GM18520 (cell line): ENCODE measurements around the gene MAP4K2.
"Not testable (repeated sequence)": the region's sequence is repeated elsewhere in the genome, so short reads cannot be mapped to it uniquely, and the experiment has no call there.

Source experiments
- ATAC-seq: cut with Tn5 transposase; IDR thresholded peaks from one replicate; pipeline ENCODE4 v1.9.1; 2021; ENCODE audit not compliant: unreplicated experiment

Gene MAP4K2

DNA sequence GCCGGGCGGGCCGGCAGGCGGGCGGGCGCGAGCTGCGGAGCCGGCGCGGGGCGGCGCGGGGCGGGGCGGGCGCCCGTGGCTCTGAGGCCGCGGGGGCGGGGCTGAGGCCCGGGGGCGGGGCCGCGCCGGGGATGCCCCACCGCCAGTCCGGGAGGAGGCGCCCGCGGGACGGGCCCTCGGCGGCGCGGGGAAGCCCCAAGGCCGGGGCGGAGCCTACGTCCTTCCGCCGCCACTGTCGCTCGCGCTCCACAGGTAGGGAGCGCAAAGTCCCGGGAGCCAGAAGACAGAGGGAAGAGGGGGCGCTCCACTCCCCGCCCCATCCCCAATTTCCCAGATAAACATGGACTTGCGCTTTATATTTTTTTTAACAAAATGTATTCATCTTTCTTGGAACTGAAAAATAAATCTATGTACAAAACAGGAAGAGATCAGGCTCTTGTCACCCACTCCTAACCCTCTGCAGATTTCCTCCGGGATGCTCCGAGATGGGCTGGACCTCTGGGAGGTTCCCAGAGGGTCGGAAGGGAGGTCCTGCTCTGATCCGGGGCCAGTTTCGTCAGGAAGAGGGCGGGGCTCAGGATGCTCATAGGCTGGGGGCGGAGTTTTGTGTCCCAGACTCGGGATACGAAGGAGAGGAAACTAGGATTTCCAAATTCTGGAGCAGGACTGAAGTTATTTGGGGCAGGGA is at the start of gene MAP4K2:
Gene MAP4K2, minus strand, starts transcription at position 57 of the 688 bp plus-strand sequence. CDS start 65 bp downstream, outside the sequence.
- ATAC-seq, result peak; percentile 47

DNA sequence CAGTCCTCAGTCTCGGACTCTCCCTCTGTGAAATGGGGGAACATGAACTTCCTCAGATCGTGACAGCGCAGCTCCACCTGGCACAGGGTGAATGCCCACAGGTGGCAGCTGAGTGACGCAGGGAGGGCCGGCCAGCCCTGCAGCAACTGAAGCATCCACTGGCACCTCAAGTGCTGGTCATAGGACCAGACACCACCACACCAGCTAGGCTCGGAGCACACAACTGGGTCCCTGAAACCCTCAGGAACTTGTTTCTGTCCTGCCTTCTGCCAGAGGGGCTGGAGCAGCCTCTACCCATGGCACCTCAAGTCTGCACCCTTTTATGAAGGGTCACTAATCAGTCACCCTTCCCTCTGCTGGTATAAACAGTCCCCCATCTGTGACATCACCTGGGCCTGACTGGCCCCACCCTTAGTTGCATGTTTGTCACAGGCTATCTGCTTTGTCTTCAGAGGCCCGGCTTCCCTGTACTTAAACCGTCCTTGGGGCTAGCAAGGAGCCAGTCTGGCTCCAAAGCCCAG is 48.9 kb upstream of the MAP4K2 start:
- peak; percentile 21 for ATAC-seq

GRCh38 chr11:64850979-64851567 is 48.1 kb upstream of the MAP4K2 start:
- peak; percentile 40 for ATAC-seq

DNA sequence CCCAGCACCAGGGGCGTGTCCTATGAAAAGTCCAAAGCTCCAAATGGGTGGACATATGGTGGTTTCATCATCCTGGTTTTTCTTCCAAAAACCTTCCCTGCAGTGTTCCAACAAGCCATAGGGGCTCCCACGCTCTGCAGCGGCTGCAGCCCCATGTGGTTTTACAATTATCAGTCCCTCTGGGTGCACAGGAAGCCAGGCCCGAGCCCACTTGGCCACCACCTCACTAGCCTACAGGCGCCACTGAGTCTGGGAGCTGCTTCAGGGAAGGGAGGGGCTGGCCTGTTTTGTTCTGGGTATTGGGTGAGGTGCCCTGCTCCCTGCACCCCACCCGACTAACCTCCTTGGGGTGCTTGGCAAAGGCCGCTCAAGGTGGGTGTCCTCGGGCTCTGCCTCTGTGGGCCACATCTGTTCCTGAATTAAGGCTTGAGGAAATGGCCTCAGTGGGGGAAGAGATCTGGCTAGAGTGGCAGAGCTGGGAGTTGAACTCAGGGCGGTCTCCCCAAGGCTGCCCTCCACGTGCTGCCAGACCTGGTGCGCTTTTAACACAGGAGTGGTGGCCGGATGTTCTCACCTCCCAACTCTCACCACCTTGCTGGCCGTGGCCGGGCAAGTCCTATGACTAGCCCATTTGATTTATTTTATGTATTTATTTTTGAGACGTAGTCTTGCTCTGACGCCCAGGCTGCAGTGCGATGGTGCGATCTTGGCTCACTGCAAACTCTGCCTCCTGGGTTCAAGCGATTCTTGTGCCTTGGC is 46.8 kb upstream of the MAP4K2 start:
- no peak for ATAC-seq

DNA sequence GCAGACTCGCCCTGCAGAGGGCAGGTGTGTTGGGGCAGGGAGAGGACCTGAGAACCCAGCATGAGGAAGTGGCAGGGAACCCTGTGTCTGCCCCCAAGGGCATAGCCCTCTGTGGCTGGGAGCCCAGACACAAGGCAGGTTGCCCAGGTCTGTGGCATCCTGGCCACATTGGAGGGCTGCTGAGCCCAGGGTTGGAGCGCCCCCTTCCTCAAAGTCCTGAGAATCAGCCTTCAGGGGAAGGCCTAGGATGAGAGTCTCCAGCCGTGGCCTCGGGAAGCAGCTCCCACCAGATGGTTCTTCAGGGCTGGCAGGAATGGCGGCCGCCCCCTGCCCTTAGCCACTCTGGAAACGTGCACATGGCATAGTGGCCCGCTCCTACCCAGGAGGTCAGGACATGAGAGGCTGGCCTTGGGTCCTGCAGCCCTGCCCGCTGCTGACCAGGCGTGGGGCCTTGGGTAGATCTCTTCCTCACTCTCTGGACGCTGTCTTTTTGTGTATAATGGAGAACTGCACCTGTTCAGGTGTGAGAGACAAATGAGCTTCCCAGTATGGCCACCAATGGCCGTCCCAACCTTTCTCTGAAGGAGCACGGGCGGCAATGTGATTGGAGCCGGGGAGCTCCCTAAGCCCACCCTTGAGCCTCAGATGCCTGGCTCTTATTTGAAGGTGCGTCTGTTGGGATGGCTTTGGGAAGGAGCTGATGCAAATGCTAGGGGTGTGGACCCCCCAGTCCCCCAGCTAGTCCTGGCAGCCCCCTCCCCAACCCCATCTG is 46.0 kb upstream of the MAP4K2 start:
- ATAC-seq, result no peak

DNA sequence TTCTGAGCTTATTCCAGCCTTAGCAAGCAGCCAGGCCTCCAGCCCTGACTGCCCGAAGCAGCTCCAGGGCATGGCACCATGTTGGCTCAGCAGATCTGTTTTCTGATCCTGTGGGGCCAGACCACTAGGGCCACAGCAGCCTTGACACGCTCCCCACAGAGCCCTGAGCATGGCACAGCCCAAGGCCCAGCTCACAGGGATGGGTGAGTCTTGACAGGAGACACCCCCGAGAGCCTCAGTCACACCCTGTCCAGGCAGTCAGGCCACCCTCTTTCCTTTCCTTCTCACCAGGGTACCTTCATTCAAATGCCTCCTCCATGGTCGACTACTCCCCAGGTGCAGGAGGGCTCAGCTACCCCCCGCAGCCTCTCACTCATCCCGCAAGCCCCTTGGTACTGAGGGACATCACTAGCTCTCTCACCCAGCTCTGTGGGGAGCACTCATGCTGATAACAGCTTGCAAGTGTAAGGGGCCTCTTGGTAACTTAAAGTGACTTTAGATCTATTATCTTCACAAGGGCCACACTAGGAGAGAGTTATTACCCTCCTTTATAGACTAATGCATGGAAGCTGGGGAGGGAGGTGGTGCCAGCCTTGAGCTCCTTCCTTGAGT is 45.3 kb upstream of the MAP4K2 start:
- no peak for ATAC-seq

- ATAC-seq, result no peak
These were observed 44.1 kb upstream of the MAP4K2 start for GRCh38 chr11:64846998-64847666.

- not testable (repeated sequence) for ATAC-seq
These were observed 42.7 kb upstream of the MAP4K2 start for GRCh38 chr11:64845776-64846129.

GRCh38 chr11:64845129-64845775 is 42.2 kb upstream of the MAP4K2 start:
- no peak for ATAC-seq

DNA sequence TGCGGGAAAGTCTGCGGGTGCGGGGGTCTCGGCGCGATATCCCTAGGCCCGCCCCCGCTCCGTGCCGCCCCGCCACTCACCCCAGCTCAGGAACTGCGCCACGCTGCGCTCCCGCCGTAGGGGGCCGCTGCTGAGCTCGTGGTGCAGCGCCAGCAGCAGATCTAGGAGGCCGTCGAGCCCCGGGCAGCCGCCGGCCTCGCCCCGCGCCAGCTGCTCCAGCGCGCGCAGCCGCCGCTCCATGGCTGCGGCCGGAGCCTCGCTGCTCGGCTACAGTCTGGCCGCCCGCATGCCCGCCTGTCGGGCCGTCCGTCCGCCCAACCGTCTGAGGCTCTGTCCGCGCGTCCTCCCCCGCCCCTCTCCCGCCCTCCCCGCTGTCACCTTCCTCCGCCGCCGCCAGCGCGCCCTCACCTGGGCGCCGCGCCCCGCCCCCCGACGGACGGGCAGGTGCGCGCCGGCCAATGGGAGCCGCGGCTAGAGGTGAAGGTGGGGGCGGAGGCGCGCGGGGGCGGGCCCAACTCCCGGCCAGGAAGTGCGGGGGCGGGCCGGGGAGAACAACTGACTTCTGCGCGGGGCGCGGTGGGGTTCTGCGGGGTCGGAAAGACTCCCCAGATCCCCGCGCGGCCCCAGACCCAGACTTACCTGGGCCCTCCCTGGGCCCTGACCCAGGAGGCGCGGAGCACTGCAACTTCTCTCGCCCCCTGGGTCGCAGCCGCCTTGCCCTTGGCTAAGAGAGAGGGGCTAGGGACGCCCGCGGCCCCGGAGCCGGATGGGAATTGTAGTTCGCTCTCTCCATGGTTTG is 41.5 kb upstream of the MAP4K2 start, which contains the start of gene CDC42BPG:
Gene CDC42BPG, minus strand, starts transcription at position 324 of the 799 bp plus-strand sequence. Its CDS starts 84 bp downstream, at position 240.
- no peak for ATAC-seq

- no peak for ATAC-seq
These were observed 40.8 kb upstream of the MAP4K2 start for GRCh38 chr11:64843686-64844329.

GRCh38 chr11:64842851-64843685 is 40.1 kb upstream of the MAP4K2 start:
- no peak for ATAC-seq

GRCh38 chr11:64842366-64842759 is 39.3 kb upstream of the MAP4K2 start:
- no peak for ATAC-seq

- ATAC-seq, result no peak
These were observed 38.8 kb upstream of the MAP4K2 start for GRCh38 chr11:64841592-64842365.

GRCh38 chr11:64839887-64840782 is 37.1 kb upstream of the MAP4K2 start:
- ATAC-seq, result no peak

DNA sequence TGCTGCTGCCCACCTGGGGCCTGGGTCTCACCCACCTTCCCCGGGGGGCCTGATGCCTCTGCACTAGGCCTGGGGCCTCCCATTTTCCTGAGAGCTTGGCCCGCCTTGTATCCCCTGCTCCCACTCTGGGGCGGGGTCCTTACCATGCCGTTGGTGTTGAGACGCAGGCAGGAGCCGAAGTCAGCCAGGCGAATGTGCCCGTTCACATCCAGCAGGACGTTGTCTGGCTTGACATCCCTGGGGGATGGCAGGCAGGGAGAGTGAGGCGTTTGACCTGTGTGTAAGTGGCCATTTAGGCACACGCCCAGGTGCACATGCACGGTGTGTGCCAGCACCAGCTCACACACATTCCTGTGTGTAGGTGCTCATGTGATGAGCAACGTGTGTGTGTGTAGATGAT is 36.3 kb upstream of the MAP4K2 start:
- no peak for ATAC-seq
